NCI-H2196 (cell line): ENCODE measurements around the gene PARP15.
A peak's percentile ranks its signal among the peaks of the same experiment; 100 is the strongest.
"Not testable (repeated sequence)": the region's sequence is repeated elsewhere in the genome, so short reads cannot be mapped to it uniquely, and the experiment has no call there.

Experiments used
- DNase-seq: peaks from one replicate; lab custom pipeline; 2025; ENCODE audit not compliant: unreplicated experiment; lab: John Stamatoyannopoulos, UW

The PARP15 gene

GRCh38 chr3:122661633-122662032 is 84.2 kb downstream of the PARP15 start:
- no peak for DNase-seq

- no peak for DNase-seq
Measured at GRCh38 chr3:122662505-122662904, 85.1 kb downstream of the PARP15 start.

DNA sequence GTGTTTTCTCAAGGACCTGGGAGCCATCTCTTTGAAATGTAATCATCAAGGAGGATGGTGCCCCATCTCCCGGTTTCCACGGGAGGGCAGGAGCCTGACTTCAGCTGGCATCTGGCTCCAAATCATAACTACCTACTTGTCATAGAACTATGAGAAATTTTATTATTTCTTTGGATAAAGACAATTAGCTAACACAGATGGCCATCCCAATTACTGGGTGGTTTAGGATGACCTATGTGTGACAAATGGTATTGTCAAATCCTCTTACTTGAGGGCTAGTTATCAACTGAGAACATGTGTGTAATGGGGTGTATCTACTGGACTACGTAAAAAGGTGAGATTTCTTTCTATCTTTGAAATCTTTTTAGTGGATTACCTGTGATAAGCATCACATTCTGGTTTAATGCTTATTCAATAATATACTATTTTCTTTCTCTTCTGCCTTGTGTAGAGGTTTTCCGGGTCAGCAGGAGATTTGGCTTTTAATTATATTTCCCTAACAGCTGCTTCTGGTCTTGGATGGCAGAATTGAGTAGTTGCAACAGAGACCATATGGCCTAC is 87.9 kb downstream of the PARP15 start:
- DNase-seq = no peak

DNA sequence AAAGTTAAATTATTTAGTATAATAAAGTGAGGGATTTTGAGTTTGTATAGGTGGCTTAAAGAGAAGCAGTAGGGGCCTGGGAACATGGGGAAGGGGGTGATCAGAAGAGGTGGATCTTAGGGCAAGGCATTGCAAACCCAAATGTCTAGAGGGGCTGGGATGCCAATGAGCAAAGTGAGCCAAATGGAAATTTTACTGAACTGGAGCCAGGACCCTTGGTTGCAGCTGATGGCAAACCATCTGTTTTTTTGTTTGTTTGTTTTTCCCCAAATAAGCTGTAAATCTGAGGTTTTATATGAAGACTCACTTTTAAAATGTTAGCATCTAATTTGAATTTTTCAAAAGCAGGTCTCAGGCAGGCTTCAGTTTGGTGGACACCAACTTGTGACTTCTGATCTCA is 88.4 kb downstream of the PARP15 start:
- DNase-seq = no peak

DNA sequence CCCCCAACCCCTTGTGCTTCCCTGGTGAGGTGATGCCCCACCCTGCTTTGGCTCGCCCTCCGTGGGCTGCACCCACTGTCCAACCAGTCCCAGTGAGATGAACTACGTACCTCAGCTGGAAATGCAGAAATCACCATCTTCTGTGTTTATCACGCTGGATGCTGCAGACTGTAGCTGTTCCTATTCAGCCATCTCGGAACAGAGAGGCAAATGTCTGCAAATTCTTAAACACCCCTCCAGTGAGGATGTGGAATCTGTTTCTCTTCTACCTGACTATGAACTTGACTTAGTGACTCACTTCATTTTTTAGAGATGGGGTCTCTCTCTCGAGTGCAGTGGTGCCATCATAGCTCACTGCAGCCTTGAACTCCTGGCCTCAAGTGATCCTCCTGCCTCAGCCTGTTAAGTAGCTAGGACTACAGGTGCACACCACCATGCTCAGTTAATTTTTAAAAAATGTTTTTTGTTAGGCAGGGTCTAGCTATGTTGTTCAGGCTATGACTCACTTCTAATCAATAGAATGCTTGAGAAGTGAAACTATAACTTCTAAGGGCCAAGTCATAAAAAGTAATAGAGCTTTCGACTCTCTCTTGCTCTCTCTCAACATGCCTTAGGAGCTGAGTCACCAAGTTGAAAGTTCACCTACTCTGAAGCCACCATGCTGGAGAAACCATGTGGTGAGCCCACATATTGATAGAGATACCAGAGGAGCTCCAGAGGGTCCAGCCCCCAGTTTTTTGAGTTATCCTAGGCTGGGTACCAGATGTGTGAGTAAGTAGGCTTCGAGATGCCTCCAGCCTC is 91.7 kb downstream of the PARP15 start:
- DNase-seq = no peak

- no peak for DNase-seq
Measured at GRCh38 chr3:122671553-122671952, 94.1 kb downstream of the PARP15 start.

DNA sequence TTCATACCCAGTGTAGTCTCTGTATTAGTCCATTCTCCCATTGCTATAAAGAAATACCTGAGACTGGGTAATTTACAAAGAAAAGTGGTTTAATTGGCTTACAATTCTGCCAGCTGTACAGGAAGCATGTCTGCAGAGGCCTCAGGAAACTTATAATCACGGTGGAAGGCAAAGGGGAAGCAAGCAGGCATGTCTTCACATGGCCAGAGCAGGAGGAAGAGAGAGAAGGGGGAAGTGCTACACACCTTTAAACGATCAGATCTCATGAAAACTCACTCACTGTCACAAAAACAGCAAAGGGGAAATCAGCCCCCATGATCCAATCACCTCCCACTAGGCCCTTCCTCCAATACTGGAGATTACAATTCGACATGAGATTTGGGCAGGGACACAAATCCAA is 96.9 kb downstream of the PARP15 start:
- no peak for DNase-seq

DNA sequence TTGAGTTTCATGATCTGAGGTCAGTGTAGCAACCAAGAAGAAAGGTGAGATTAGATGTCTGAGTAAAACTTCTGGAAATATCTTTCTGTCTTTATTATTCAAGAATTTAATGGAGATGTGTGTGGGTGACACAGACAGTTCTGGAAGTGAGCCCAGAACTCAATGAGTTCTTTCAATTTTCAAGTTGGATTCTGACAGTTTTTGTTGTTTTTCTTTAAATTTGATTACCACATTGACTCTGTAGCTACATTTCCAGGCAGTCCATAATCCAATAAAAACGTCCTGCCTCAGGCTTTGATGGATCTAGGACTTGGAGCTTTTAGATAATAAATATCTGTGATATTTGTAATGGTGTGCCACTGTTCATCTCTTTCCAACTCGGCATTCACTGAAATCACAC is 99.3 kb downstream of the PARP15 start:
- no peak for DNase-seq

- DNase-seq = no peak
Measured at GRCh38 chr3:122677216-122677615, 99.8 kb downstream of the PARP15 start.

- DNase-seq = no peak
Measured at GRCh38 chr3:122678506-122678905, 101.1 kb downstream of the PARP15 start.

DNA sequence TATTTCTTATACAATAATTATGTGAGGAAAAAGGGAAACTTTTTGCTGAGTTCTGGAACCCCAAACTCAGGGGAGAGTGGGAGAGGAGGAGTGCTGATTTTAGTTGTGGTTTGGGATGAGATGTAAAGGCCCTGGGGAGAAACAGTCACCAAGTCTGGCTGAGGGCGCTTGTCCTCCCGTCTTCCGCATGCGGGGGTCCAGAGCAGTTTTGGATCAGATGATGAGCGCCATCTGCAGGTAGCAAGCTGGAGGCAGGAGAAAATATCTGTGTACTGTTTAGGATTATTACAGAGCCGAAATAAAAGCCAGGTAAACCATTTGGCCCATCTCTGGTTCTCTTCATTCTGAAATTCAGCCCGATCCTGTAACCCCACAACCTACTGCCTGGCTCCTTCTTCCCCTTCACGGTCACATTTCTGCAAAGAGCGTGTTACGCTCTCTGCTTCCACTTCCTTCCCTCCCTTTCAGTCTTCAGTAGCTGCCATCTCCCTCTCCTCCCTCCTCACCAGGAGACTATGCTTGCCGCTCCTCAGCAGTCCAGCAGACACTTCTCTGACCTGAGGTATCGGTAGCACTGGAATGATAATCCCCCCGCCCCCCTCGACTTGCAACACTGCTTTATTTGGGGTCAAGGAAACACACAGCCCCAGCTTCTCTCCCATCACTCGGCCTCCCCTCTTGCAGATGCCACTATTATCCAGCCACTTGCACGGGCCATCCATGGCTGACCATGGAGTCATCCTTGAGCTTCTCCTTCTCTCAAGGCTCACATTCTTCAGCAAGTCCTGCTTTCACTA is 101.8 kb downstream of the PARP15 start:
- peak; percentile 85 for DNase-seq

- DNase-seq = peak; percentile 56
Measured at GRCh38 chr3:122679882-122680474, 102.5 kb downstream of the PARP15 start.

DNA sequence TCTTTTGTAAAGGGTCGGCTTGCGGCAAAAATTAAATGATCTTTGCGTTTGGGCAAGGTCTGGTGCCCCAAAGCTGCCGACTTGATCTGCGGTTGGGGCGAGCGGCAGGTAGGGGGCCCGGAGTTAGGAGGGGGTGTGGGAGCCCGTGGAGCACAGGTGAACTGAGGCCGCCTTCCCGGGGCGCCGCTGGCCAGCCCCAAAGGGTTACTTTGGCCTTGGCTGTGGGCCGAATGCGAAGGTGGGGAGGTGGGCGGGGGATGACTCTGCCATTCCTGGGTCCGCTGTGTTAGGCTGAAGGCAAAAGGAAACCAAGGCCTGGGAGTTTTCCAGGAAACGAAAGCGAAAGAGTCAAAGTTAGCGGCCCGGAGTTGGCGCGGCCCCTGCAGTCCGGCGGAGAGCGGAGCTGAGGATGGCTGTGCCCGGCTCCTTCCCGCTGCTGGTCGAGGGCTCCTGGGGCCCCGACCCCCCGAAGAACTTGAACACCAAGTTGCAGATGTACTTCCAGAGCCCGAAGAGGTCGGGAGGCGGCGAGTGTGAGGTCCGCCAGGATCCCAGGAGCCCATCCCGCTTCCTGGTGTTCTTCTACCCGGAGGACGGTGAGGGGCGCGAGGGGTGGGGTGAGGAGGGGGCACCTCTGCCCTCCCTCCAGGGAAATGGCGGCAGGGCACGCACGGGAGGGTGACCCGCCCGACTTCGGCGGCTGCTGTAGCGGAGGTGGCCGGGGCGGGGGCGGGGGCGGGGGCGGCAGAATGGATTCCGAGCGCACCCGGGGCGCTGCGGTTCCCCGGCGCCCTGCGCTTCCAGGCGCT is 103.2 kb downstream of the PARP15 start, which contains the start of gene PARP14:
Gene PARP14, plus strand, starts transcription at position 365 of the 809 bp plus-strand sequence. Its CDS starts 45 bp downstream, at position 410.
- DNase-seq = peak; percentile 65

GRCh38 chr3:122681284-122681973 is 104.0 kb downstream of the PARP15 start:
- DNase-seq = no peak

DNA sequence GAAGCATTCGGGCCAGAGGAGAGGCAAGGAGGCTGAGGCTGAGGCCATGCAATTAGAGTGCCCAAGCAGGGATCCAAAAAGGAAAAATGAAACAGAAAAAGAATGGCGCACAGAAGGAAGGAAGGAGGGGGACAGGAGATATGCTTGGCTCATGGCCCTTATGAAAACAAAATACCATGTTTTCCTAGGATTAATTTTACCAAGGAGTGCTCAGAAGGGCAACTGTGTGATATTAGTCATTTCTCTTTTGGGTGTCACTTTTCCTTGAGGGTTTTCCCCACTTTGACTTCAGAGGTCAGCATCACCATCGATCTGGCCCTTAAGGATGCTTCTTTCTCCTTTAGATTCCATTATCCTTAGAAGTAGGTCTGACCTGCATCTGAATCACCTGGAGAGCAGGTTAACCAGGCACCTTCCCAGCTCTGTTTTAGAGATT is 104.5 kb downstream of the PARP15 start:
- DNase-seq = no peak

DNA sequence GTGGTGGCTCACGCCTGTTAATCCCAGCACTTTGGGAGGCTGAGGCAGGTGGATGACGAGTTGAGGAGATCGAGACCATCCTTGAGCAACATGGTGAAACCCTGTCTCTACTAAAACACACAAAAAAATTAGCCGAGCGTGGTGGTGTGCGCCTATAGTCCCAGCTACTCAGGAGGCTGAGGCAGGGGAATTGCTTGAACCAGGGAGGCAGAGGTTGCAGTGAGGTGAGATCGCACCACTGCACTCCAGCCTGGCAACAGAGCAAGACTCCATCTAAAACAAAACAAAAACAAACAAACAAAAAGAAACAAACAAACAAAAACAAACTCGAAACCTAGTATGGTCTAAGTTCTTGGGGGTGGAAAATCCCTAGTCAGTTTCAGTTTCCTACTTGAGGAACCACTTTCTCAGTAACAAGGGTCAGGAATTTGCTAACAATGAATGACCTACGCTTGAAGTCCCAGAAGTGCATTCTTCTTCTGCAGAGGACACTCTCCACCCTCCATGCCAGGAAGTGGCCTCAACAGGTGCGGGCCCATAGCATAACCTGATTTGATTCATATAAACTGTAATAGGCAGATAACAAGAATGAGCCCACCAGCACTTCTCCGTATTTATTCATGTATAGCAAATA is 105.4 kb downstream of the PARP15 start:
- not testable (repeated sequence) for DNase-seq

DNA sequence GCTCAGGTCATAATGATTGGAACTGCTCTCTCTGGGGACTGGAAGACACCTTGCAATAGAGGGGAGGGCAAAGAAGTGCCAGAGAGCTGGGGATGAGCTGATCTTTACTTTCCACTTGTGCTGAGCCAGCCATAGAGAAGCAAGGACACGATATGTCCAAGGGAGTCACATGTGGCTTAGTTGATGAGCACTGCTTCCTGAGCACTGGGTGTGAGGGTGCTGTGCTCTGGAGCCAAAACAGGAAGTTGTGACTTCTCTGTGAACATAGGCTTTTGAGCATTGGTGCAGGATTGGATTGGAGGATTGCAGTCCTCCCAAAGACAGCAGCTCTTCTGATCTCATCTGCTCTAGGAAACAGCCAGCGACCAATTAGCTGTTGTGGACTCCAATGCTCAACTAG is 109.8 kb downstream of the PARP15 start:
- no peak for DNase-seq
